ENCODE data around the gene UMODL1.

Gene UMODL1

GRCh38 chr21:42135386-42136052 lies 64.4 kb downstream of the UMODL1 start:
- DNase-seq, result no peak

GRCh38 chr21:42137191-42137904 lies 66.2 kb downstream of the UMODL1 start:
- DNase-seq, result no peak

DNA sequence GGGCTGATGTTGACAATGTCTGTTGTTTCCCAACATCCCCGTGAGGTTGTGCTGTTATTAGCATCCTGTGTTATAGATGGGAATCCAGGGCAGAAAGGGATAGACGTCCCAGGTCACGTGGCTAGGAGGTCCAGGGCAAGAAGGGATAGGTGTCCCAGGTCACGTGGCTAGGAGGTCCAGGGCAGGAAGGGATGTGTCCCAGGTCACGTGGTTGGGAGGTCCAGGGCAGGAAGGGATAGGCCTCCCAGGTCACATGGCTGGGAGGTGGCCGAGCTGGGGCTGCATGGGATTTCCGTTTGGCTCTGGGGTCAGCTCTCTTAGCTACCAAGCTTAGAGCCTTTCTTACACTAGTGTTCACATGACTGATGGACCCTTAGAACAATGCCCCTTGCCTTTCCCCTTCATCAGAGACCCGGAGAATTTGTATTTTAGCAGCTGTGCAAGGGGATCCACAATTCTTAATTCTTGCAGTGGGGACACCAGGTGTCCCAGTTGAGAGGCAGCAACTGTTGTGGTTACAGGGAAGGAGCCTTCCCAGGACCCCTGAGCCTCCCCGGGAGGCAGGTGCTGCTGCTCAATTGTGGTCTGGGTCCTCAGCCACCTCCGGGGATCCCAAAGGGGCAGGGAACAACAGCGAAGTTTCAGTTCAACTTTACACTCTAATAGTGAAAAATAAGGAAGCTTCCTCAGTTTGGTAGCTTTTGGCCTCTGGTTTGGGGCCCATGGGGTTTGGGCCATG lies 69.2 kb downstream of the UMODL1 start:
- DNase-seq, result no peak

DNA sequence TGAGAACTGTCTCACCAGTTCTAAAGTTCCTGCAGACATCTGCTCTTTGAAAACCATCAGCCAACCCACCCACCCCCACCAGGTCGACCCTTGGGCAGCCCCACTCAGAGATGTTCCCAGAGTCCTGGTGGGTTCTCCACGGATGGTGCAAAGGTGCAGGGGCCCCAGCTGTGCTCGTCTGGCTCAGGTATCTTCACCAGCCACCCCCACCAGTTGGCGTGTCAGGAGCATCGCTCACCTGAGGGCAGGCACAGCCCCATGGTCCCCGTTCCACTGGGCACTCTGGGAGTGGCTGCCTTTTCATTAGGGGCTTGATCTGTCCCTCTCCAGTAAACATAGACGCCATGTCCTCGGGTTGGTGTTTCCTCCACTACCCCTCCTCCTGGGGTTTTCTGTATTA lies 70.5 kb downstream of the UMODL1 start:
- no peak for DNase-seq

DNA sequence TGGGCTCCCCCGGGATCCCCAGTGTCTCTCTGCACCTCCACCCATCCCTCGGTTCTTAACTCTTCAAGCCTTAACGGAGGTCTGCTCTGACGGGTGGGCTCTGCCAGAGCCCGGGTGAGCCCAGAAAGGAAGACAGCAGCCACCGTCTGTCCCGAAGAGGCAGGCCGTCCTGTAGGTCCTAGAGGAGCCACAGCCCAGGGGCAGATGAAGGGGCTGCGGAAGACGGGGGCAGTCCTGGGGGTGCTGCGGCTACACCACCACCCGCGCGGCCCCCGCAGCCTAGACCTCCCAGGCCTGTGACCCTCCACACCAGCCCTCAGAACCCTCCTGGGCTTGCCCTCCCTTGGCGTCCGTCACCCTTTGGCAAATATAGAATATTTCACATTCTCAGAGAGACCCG lies 71.0 kb downstream of the UMODL1 start:
- no peak for DNase-seq

- no peak for DNase-seq
Observed at GRCh38 chr21:42142627-42143026, 71.5 kb downstream of the UMODL1 start.

GRCh38 chr21:42143111-42143510 lies 72.0 kb downstream of the UMODL1 start:
- no peak for DNase-seq

DNA sequence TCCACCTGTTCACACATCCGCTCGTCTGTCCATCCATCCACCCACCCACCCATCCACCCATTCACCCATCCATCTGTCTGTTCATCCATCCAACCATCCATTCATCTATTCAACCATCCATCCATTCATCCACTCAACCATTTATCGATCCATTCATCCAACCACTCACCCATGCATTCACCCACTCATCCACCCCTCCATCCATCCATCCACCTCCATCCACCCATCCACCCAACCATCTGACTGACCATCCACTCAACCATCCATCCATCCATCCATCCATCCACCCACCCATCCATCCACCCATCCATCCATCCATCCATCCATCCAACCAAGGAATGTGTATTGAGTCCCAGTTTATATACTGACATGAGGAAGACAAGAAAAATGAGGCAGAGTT lies 73.1 kb downstream of the UMODL1 start:
- no peak for DNase-seq

DNA sequence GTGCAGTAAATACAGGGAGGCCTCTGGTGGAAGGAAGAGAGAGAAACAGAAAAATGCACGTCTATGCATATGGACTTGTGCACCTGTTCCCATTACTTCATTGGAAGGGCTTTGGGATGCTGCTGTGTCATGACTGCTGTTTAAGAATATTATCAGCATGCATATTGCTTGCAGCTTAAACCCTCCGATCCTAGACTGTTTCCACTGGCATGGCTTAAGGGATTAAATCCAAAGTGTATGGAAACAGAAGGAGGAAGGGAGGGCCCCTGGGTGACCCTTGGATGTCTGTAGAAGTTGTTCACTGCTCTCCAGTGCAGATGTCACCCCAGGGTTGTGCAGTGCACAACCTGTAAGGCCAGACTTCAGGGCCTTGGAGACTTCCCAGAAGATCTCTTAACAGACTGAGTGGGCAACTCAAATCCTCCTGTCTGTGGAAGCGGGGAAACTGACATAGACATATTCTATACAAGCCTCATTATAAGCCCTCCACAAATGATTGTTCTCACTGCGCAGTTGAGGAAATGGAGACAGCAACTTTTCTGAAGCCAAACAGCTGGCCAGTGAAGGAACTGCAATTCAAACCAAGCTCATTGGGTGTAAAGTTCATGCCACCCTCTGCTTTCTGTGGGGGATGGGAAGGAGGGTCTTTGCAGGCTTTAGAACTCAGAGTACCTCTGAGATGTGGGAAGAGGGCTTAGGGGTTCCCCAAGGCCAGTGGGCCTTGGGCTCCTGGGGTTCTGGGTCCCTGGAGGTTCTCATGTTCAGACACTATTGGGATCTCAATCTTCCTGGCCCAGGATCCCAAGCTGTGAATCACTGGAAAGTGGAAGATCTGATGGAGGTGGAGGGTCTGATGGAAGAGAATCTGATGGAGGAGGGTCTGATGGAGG lies 73.8 kb downstream of the UMODL1 start:
- DNase-seq, result no peak

- DNase-seq, result peak; percentile 59
Observed at GRCh38 chr21:42145569-42146272, 74.6 kb downstream of the UMODL1 start.

- DNase-seq, result no peak
Observed at GRCh38 chr21:42146273-42146805, 75.2 kb downstream of the UMODL1 start.

DNA sequence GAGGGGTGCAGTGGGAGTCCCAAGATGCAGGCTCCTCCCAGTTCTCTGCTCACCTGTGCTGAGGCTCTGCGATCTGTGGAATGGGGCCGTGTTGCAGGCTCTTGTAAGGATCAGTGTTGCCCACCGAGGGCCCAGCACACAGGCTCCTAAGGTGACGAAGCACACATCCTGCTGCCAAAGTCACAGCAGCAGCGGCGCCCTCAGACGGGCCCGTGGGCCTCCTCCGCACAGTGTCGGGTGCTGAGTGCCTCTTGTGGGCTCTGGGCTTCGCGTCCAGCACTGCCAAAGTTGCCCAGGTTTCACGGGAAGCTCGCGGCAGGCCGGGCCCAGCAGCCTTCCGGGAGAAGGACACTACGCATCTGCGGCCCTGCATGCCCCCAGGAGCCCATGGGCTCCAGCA lies 75.7 kb downstream of the UMODL1 start:
- no peak for DNase-seq

GRCh38 chr21:42147386-42148020 lies 76.4 kb downstream of the UMODL1 start:
- no peak for DNase-seq

- no peak for DNase-seq
Observed at GRCh38 chr21:42148097-42148496, 77.0 kb downstream of the UMODL1 start.

DNA sequence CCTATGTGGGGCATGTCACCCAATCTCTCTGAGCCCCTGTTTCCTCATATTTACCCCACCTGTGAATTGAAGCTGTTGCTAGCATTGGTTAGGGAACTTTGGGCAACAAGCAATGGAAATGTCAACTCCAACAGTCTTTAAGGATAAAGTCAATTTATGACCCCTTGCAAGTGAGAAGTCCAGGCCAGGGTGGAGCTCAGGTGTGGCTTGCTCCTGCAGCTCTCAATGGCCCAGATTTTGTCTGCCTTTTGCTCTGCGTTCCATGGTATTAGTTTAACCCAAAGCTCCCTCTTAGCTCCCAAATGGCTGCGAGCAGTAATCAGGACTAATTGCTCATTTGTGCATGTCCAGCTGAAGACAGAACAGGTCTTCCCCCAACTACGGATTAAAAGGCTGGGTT lies 77.5 kb downstream of the UMODL1 start:
- no peak for DNase-seq

DNA sequence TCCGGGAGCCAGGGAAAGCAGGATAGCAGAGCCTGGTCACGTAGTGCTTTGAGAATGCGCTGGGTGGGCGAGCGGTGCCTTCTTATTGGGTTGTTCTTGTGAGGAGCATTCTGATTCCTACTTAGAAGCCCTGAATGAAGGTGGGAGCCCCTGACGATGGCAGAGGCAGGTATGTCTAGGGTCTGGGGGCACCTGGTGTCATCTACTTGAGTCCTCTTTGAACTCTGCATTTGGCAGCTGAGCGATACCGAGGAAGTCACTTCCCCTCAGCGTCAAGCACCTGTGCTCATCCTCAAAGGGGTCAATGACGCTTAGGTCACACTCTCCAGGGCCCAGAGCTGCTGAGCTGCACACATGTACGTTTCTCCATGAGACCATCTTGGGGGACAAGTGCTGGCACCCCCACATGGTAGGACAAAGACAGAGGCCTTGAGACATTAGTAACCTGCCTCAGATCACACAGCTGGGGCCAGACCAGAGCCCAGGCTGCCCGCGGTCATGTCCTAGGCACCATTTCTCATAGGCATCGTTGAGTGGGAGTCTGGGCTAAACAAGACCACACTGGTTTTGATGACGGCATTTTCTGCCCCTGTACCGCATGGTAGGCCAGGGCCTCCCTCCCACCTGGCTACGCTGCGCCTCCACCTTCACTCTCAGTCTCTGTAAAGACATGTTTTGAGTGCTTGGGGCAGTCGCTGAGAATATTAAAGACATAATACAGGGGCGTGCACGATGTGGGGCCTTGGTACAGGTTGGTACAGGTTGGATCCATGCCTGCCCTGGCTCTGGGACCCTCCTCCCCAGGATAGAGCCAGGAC lies 78.7 kb downstream of the UMODL1 start:
- DNase-seq, result no peak

GRCh38 chr21:42150474-42151085 lies 79.5 kb downstream of the UMODL1 start:
- no peak for DNase-seq

DNA sequence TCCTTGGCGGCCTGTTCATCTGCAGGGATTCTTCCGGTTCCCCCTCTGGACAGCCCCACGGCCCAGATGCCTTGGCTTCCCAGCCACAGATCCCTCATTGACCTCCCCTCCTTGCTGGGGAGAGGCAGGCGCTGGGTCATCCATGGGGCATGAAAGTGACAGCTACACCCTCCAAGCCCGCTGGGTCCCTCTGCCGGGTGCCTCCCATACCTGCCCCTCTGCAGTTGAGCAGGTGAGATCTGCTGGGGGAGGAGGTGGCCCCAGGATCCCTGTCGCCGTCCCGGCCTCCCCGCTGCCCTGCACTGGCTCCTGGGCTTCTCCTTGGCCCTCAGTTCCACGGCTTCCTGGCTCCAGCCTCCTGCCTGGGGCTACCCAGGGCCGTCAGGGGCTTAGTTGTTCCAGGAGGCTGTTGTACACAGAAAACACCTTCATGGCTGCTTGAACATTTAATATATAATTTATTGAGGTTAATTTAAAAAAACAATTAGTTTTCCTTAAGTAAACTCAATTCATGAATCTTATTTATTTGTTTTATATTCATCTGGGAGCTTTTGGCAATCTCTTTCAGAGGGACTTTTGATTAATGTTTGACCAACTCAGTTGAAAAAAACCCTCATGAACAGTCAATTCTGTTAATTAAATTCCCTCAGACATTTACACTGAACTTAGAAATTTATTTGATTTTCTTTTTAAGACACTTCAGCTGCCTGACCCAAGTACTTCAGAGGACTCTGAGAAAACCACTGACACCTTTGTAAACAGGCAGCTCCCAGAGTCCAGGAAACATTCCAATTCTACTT lies 80.2 kb downstream of the UMODL1 start:
- DNase-seq, result no peak

DNA sequence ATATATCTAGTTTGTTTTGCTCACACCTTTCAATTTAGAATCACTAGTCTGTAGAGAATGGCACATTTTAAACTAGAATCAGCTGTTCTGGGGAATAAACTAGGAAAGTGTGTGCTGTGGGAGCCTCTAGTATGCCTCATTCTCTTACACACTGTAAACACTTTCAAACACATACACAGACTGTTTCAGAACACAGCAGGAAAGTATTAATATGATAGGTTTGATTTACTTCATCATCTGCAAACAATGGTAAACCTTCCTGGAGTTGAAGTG lies 80.8 kb downstream of the UMODL1 start:
- no peak for DNase-seq

All from GDM1 (cell line).